ENCODE results near the gene NGB. TPM values are rescaled to one million over a fixed set of nuclear protein-coding genes. Genes with fewer than 3 reads are reported as not detected.

Gene NGB
- total and polyA plus RNA-seq, 9 donors = 0.04 to 0.11 TPM; not detected in 7

DNA sequence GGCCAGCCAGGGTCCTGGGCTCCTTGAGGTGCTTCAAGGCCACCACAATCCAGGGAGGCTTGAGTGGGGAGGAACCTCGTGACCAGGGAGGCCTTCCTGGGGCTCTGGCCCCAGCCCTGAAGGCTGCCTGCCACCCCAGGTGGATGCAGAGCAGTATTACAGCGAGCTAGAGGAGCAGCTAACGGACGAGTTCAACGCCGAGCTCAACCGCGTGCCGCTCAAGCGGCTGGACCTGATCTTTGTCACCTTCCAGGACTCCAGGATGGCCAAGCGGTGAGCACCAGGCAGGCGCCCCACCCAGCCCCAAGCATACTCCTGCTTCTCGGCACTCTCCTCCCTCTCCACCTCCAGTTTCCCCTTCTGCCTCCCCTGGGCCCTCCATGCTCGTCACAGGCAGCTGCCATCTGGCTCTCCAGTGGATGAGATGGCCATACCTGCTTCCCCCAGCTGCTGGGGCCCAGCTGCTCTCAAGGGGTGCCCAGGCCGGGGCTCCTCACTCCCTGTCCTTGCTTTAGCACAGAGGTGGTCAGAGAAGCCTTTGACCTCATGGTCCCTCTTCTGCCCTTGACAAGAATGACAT, 30.6 kb downstream of the NGB start:
- DNase-seq = no peak
- H3K4me1 ChIP-seq (ENCODE audit: insufficient read depth) = no peaks in the 10 kb centered on the region
- 79 to 87% (median 84%) methylated on average over 15 of the region's 15 CpGs for WGBS, 3 donors
- no peaks in the 10 kb centered on the region for H3K36me3 ChIP-seq
- TF ChIP-seq POLR2A (IDR thresholded peaks at IDR 0.05) = no peak
- no peak for TF ChIP-seq EP300 (IDR thresholded peaks at IDR 0.05)
- TF ChIP-seq CTCF (IDR thresholded peaks at IDR 0.05) = no peak
- H3K9me3 ChIP-seq = no peaks in the 10 kb centered on the region
- intact Hi-C loops (cut with DNase I) = no loop called here
- no peak overlapping the region for H3K4me3 ChIP-seq
- no peak overlapping the region for H3K27ac ChIP-seq
- H3K27me3 ChIP-seq = no peaks in the 10 kb centered on the region

GRCh38 chr14:77239412-77239811, 31.6 kb downstream of the NGB start:
- 91 to 92% (median 92%) methylated on average over 16 of the region's 16 CpGs for WGBS, 3 donors
- Histone ChIP-seq H3K9me3 (no peaks in the 10 kb centered on the region), H3K27ac (no peak overlapping the region), H3K4me1 (ENCODE audit: insufficient read depth) (no peaks in the 10 kb centered on the region), H3K27me3 (no peaks in the 10 kb centered on the region), H3K4me3 (no peak overlapping the region), H3K36me3 (no peaks in the 10 kb centered on the region)
- no peak for TF ChIP-seq EP300 (IDR thresholded peaks at IDR 0.05)
- TF ChIP-seq CTCF (IDR thresholded peaks at IDR 0.05) = no peak
- TF ChIP-seq POLR2A (IDR thresholded peaks at IDR 0.05) = no peak
- intact Hi-C loops (cut with DNase I) = no loop called here
- DNase-seq = no peak

DNA sequence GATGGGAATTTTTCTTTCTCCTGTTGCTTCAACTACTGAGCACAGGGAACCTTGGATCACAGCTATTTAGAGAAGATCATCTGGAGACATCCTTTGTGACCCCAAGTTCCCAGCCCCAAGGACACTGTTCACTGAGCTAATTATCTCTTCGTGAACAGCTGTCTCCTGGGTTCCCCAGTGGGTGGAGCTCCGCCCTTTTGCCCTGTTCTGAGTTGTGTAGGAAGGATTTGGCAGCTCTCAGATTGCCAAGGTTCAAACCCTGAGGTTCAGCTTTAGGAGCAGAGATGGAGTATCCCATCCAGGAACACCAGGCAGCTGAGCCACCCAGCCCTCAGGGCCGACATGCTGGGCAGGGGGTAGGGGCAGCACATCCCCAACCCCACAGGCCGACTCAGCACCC, 32.0 kb downstream of the NGB start:
- Histone ChIP-seq H3K9me3 (no peaks in the 10 kb centered on the region), H3K4me3 (no peak overlapping the region), H3K4me1 (ENCODE audit: insufficient read depth) (no peaks in the 10 kb centered on the region), H3K36me3 (no peaks in the 10 kb centered on the region), H3K27ac (no peak overlapping the region), H3K27me3 (no peaks in the 10 kb centered on the region)
- no peak for TF ChIP-seq EP300 (IDR thresholded peaks at IDR 0.05)
- no peak for TF ChIP-seq CTCF (IDR thresholded peaks at IDR 0.05)
- TF ChIP-seq POLR2A (IDR thresholded peaks at IDR 0.05) = no peak
- intact Hi-C loops (cut with DNase I) = no loop called here
- DNase-seq = no peak
- 32 to 59% (median 51%) methylated on average over 4 of the region's 4 CpGs for WGBS, 3 donors

GRCh38 chr14:77238356-77238755, 32.6 kb downstream of the NGB start:
- no peak overlapping the region for H3K4me3 ChIP-seq
- no peaks in the 10 kb centered on the region for H3K36me3 ChIP-seq
- no peak for DNase-seq
- 57 to 88% (median 70%) methylated on average over 3 of the region's 3 CpGs for WGBS, 3 donors
- intact Hi-C loops (cut with DNase I) = no loop called here
- no peaks in the 10 kb centered on the region for H3K27me3 ChIP-seq
- H3K27ac ChIP-seq = no peak overlapping the region
- H3K9me3 ChIP-seq = no peaks in the 10 kb centered on the region
- no peak for TF ChIP-seq CTCF (IDR thresholded peaks at IDR 0.05)
- TF ChIP-seq POLR2A (IDR thresholded peaks at IDR 0.05) = no peak
- TF ChIP-seq EP300 (IDR thresholded peaks at IDR 0.05) = no peak
- no peaks in the 10 kb centered on the region for H3K4me1 ChIP-seq (ENCODE audit: insufficient read depth)

All from ovary (tissue), 9 donors.